Lower leg skin (tissue), 4 donors: ENCODE data around the gene PTPRN2. TPM values are rescaled to one million over a fixed set of nuclear protein-coding genes. Genes with fewer than 3 reads are reported as not detected.
A peak's percentile ranks its signal among the peaks of the same experiment; 100 is the strongest.

Source experiments
- DNase-seq, 2 donors: peaks; one replicate each; pipeline ENCODE4 v3.0.0-alpha.2; 2019; ENCODE audit warnings: low spot score in 2 of 2
- H3K4me3 ChIP-seq: fragments of 200-600 bp; sonication (generic); 2 replicates; pipeline ENCODE4 v1.5.1; 2017; ENCODE audit warnings: mild to moderate bottlenecking, low read depth; ENCODE audit not compliant: poor library complexity, severe bottlenecking
- POLR2A ChIP-seq, 2 donors: fragments of 450-650 bp; IDR thresholded peaks; one replicate each; pipeline ENCODE4 v1.6.1; 2016 to 2017; ENCODE audit warnings: antibody characterized with exemption in 2 of 2, mild to moderate bottlenecking in 1 of 2, moderate library complexity in 1 of 2
- WGBS, 2 donors: methylation state at CpG; one replicate each; pipeline ENCODE4 v1.1.5; 2018; 5-methylcytosine and 5-hydroxymethylcytosine counted together
- intact Hi-C: fragments of 100-400 bp; cut with DNase I; formaldehyde crosslinking; loops from one replicate; pipeline ENCODE4 v1.15.0; 2023; ENCODE audit warnings: low total_unique reads
- total RNA-seq, 4 donors: library from RNA; depleted of rRNA; stranded (reverse); fragments of >200 nt; gene quantifications; one replicate each; pipeline ENCODE4 v1.1.0, GENCODE V29; 2016
- TF ChIP-seq, protein P1 (sequence below), 3 donors: fragments of 450-650 bp; IDR thresholded peaks; one replicate each; pipeline ENCODE4 v1.5.1; 2016; ENCODE audit warnings: antibody characterized with exemption in 3 of 3, mild to moderate bottlenecking in 3 of 3, moderate library complexity in 2 of 3

The PTPRN2 gene
- total RNA-seq, 4 donors from 2014 or later: 0.11 to 1.6 (median 0.92) TPM

DNA sequence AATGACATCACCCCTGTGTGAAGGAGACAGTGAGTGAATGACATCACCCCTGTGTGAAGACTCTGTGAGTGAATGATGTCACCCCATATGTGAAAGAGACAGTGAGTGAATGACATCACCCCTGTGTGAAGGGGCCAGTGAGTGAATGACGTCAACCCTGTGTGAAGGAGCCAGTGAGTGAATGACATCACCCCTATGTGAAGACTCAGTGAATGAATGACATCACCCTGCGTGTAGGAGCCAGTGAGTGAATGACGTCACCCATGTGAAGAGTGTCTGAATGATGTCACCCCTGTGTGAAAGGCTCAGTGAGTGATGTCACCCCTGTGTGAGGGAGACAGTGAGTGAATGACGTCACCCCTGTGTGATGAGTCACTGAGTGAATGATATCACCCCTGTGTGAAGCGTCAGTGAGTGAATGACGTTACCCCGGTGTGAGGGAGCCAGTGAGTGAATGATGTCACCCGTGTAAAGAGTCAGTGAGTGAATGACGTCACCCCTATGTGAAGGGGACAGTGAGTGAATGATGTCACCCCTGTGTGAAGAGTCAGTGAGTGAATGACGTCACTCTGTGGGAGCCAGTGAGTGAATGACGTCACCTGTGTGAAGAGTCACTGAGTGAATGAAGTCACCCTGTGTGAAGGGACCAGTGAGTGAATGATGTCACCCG is 478.1 kb downstream of the PTPRN2 start:
- H3K4me3 ChIP-seq: no peak overlapping the region
- whole genome bisulfite sequencing, 2 donors: 80 to 91% methylated on average over 12 of the region's 12 CpGs
- TF ChIP-seq POLR2A (IDR thresholded peaks at IDR 0.05): no peak
- TF ChIP-seq, protein P1, sequence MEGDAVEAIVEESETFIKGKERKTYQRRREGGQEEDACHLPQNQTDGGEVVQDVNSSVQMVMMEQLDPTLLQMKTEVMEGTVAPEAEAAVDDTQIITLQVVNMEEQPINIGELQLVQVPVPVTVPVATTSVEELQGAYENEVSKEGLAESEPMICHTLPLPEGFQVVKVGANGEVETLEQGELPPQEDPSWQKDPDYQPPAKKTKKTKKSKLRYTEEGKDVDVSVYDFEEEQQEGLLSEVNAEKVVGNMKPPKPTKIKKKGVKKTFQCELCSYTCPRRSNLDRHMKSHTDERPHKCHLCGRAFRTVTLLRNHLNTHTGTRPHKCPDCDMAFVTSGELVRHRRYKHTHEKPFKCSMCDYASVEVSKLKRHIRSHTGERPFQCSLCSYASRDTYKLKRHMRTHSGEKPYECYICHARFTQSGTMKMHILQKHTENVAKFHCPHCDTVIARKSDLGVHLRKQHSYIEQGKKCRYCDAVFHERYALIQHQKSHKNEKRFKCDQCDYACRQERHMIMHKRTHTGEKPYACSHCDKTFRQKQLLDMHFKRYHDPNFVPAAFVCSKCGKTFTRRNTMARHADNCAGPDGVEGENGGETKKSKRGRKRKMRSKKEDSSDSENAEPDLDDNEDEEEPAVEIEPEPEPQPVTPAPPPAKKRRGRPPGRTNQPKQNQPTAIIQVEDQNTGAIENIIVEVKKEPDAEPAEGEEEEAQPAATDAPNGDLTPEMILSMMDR (IDR thresholded peaks at IDR 0.05): no peak
- DNase-seq: peak in 1 of 2 donors; percentile 54
- intact Hi-C loops: no loop called here

DNA sequence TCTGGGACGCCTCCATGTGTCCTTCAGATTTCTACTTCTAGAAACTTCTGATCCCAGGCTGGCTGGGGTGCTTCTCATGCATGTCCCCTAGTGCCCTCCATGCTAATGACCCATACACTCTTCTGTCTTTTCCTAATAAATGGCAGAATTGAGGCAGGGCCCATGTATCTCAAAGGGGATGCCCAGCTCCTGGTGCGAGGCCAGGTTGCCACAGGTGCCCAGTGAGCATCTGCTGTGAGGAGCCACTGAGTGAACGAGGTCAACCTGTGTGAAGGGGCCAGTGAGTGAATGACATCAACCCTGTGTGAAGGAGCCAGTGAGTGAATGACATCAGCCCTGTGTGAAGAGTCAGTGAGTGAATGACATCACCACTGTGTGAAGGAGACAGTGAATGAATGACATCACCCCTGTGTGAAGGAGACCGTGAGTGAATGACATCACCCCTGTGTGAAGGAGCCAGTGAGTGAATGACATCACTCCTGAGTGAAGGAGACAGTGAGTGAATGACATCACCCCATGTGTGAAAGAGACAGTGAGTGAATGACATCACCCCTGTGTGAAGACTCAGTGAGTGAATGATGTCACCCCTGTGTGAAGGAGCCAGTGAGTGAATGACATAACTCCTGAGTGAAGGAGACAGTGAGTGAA is 478.9 kb downstream of the PTPRN2 start:
- DNase-seq: peak in 1 of 2 donors; percentile 46
- intact Hi-C loops: no loop called here
- TF ChIP-seq, protein P1 (IDR thresholded peaks at IDR 0.05): no peak
- TF ChIP-seq POLR2A (IDR thresholded peaks at IDR 0.05): no peak
- no peak overlapping the region for H3K4me3 ChIP-seq
- WGBS, 2 donors: 78 to 86% methylated on average over 4 of the region's 4 CpGs

DNA sequence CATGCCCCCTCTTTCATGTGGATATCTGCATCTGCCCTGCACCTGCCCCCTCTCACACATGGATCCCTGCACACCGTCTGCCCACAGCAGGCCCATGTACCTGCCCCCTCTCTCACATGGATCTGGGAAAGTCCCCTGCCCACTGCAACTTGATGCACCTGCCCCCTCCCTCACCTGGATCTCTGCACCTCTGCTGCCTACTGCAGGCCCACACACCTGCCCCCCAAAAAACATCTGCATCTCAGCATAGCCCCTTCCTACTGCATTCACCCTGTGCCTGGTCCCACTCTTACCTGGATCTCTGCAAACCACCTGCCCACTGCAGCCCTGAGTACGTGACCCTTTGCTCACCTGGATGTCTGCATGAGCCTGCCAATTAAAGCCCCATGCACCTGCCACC is 479.8 kb downstream of the PTPRN2 start:
- WGBS, 2 donors: 75 to 80% methylated on average over 2 of the region's 2 CpGs
- peak in 1 of 2 donors; percentile 53 for DNase-seq
- intact Hi-C loops: no loop called here
- TF ChIP-seq, protein P1 (IDR thresholded peaks at IDR 0.05): no peak
- no peak for TF ChIP-seq POLR2A (IDR thresholded peaks at IDR 0.05)
- no peak overlapping the region for H3K4me3 ChIP-seq

DNA sequence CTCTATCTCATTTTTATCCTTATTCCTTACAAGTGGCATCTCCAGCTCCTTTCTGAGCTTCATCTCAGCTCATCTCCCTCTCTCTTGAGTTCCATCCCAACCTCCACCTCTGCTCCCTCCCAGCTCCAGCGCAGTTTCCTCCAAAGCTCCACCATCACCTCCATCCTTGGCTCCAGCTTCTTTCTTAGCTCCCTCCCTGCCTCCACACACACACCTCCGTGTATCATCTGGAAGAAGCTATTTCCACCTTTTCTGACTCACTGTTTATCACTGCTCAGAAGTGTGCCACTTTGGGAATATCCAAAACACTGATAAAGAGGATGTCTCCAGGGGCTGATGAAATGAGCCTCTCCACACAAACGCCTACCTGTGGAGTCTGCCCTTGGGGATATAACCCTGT is 481.4 kb downstream of the PTPRN2 start:
- WGBS, 2 donors: 66 to 72% methylated on average over 3 of the region's 3 CpGs
- TF ChIP-seq POLR2A (IDR thresholded peaks at IDR 0.05): no peak
- TF ChIP-seq, protein P1 (IDR thresholded peaks at IDR 0.05): no peak
- intact Hi-C loops: no loop called here

DNA sequence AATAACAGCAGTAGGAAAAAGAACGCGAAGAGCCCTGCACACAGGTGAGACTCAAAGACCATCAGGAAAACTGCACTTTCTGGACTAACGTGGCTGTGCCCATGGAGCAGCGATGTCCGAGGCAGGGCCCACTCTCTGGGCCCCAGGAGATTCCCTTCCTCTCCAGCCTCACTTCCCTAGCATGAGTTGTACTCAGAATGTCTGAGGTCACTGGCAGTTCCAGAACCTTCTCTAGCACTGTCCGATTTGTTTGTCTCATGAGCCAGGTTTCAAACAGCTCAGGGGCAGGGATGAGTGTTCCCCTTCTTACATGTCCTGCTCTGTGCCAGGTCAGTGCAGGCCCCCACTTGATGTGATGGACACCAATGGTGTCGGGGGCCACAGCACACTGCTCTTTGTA is 484.2 kb downstream of the PTPRN2 start:
- WGBS, 2 donors: 89 to 90% methylated on average over 7 of the region's 7 CpGs
- TF ChIP-seq, protein P1 (IDR thresholded peaks at IDR 0.05): no peak
- no peak for TF ChIP-seq POLR2A (IDR thresholded peaks at IDR 0.05)
- intact Hi-C loops: no loop called here
- DNase-seq: peak in 1 of 2 donors; percentile 49
- no peak overlapping the region for H3K4me3 ChIP-seq

More for the DNA sequence above, 481.4 kb downstream of the PTPRN2 start:
- H3K4me3 ChIP-seq: no peak overlapping the region
- no peak for DNase-seq
